ENCODE measurements around the gene TFAP2D.

TFAP2D gene

GRCh38 chr6:50720623-50721022, 7.3 kb downstream of the TFAP2D start:
- DNase-seq = no peak

- no peak for DNase-seq
Measured at GRCh38 chr6:50721978-50722377, 8.7 kb downstream of the TFAP2D start.

GRCh38 chr6:50722829-50723554, 9.7 kb downstream of the TFAP2D start:
- DNase-seq = no peak

GRCh38 chr6:50724381-50725124, 11.2 kb downstream of the TFAP2D start:
- DNase-seq = no peak

GRCh38 chr6:50734488-50734887, 21.2 kb downstream of the TFAP2D start:
- DNase-seq = no peak

GRCh38 chr6:50742161-50742560, 28.8 kb downstream of the TFAP2D start:
- DNase-seq = no peak

GRCh38 chr6:50744976-50745375, 31.6 kb downstream of the TFAP2D start:
- no peak for DNase-seq

GRCh38 chr6:50762798-50763197, 49.5 kb downstream of the TFAP2D start:
- no peak for DNase-seq

- no peak for DNase-seq
Measured at GRCh38 chr6:50778696-50779095, 65.4 kb downstream of the TFAP2D start.

GRCh38 chr6:50780382-50780781, 67.1 kb downstream of the TFAP2D start:
- no peak for DNase-seq

GRCh38 chr6:50785921-50786320, 72.6 kb downstream of the TFAP2D start:
- DNase-seq = no peak

GRCh38 chr6:50791900-50792508, 78.7 kb downstream of the TFAP2D start:
- DNase-seq = no peak

GRCh38 chr6:50792771-50793170, 79.4 kb downstream of the TFAP2D start:
- DNase-seq = no peak

- no peak for DNase-seq
Measured at GRCh38 chr6:50795574-50795973, 82.2 kb downstream of the TFAP2D start.

GRCh38 chr6:50804283-50804682, 91.0 kb downstream of the TFAP2D start:
- DNase-seq = no peak

- DNase-seq = no peak
Measured at GRCh38 chr6:50807035-50807434, 93.7 kb downstream of the TFAP2D start.

GRCh38 chr6:50815436-50816114, 102.2 kb downstream of the TFAP2D start:
- no peak for DNase-seq

GRCh38 chr6:50816115-50816675, 102.9 kb downstream of the TFAP2D start:
- peak in 8 of 14 donors; percentile 3 to 45 (median 20) for DNase-seq

- DNase-seq = no peak
Measured at GRCh38 chr6:50816947-50817645, 103.8 kb downstream of the TFAP2D start.

GRCh38 chr6:50817646-50817950, 104.3 kb downstream of the TFAP2D start:
- DNase-seq = no peak

GRCh38 chr6:50818020-50818419, 104.7 kb downstream of the TFAP2D start:
- no peak for DNase-seq

- no peak for DNase-seq
Measured at GRCh38 chr6:50818673-50819072, 105.3 kb downstream of the TFAP2D start, which contains the start of gene TFAP2B. Gene TFAP2B, plus strand, starts transcription at chr6:50818871. Its CDS starts 21 bp downstream, at chr6:50818892.
